ENCODE results near the gene CHST12.

DNA sequence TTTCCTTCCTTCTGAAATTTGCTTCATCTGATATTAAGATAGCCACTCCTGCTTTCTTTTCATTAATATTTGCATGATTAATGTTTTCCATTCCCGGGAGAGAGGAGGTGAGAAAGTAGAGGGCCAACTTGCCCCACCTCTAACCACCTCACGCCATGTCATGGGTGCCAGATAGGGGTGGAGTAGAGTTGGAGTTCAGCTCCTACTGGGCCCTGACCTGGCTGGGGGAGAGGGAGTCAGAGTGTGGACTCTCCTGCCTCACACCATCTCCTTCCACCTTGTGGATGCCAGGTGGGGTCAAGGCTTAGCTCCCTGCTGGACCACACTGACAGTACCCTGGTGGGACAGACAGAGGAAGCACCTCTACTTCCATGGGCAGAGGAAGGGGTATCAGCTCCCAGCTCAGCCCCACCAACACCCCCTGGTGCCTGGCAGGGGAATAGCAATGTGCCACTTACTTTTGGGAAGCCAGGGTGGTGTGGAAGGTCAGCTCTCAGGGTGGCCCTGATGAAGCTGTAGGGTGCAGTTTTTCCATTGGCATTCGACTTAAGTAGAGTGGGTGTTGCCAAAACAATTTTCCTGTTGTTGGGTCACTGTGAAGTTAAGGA, 28.0 kb downstream of the CHST12 start:
- no peak for TF ChIP-seq EZH2phosphoT487 (IDR thresholded peaks at IDR 0.05; ENCODE audit: borderline replicate concordance, low read length)
- TF ChIP-seq, protein P1, sequence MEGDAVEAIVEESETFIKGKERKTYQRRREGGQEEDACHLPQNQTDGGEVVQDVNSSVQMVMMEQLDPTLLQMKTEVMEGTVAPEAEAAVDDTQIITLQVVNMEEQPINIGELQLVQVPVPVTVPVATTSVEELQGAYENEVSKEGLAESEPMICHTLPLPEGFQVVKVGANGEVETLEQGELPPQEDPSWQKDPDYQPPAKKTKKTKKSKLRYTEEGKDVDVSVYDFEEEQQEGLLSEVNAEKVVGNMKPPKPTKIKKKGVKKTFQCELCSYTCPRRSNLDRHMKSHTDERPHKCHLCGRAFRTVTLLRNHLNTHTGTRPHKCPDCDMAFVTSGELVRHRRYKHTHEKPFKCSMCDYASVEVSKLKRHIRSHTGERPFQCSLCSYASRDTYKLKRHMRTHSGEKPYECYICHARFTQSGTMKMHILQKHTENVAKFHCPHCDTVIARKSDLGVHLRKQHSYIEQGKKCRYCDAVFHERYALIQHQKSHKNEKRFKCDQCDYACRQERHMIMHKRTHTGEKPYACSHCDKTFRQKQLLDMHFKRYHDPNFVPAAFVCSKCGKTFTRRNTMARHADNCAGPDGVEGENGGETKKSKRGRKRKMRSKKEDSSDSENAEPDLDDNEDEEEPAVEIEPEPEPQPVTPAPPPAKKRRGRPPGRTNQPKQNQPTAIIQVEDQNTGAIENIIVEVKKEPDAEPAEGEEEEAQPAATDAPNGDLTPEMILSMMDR (conservative IDR thresholded peaks at IDR 0.05; ENCODE audit: low read depth, low read length) = peak; percentile 68
